PC-9 (cell line): Measurements from ENCODE around the gene ADAT3. TPM values are rescaled to one million over a fixed set of nuclear protein-coding genes. Genes with fewer than 3 reads are reported as not detected.

Source experiments
- BruUV-seq: library from RNA; stranded (reverse); fragments of 400-500 nt; replicated peaks from 2 replicates; lab custom pipeline; 2021; lab: Mats Ljungman, UMichigan
- CTCF ChIA-PET: fragments of 300-600 bp; sonication (Branson Sonifier 250); formaldehyde crosslinking; loops from one replicate; lab custom pipeline; 2022; ENCODE audit warnings: antibody characterized with exemption; lab: Charles Lee
- POLR2A ChIA-PET: fragments of 300-600 bp; sonication (Branson Sonifier 250); formaldehyde crosslinking; loops from one replicate; lab custom pipeline; 2022; ENCODE audit warnings: antibody characterized with exemption; ENCODE audit not compliant: unreplicated experiment; lab: Charles Lee
- DNase-seq, 2 experiments: peaks; one replicate each; pipeline versions ENCODE4 v3.0.0 to v3.0.0-alpha.2; 2015 to 2022; ENCODE audit warnings: mixed read lengths in 1 of 2
- H2AFZ ChIP-seq: fragments of 200-600 bp; sonication (generic); 2 replicates; pipeline ENCODE4 v1.8.1; 2017; ENCODE audit warnings: antibody characterized with exemption
- H3F3A ChIP-seq: fragments of 200-600 bp; sonication (generic); 2 replicates; pipeline ENCODE4 v1.8.1; 2017; ENCODE audit warnings: antibody characterized with exemption, mild to moderate bottlenecking, low read depth; ENCODE audit not compliant: insufficient read depth
- H3K27ac ChIP-seq: fragments of 200-600 bp; sonication (generic); 2 replicates; pipeline ENCODE4 v1.6.1; 2016; ENCODE audit warnings: mixed run types
- H3K27me3 ChIP-seq: fragments of 200-600 bp; sonication (generic); 2 replicates; pipeline ENCODE4 v1.6.1; 2016; ENCODE audit warnings: low read depth, mixed run types; ENCODE audit not compliant: insufficient read depth
- H3K36me3 ChIP-seq: fragments of 200-600 bp; sonication (generic); 2 replicates; pipeline ENCODE4 v1.6.1; 2016; ENCODE audit warnings: low read depth, mixed run types
- H3K4me1 ChIP-seq: fragments of 200-600 bp; sonication (generic); replicated peaks from 2 replicates; pipeline ENCODE4 v1.6.1; 2016; ENCODE audit warnings: mixed run types; ENCODE audit not compliant: insufficient read depth
- H3K4me2 ChIP-seq: fragments of 200-600 bp; sonication (generic); 2 replicates; pipeline ENCODE4 v1.6.1; 2017; ENCODE audit warnings: mixed run types
- H3K4me3 ChIP-seq: fragments of 200-600 bp; sonication (generic); 2 replicates; pipeline ENCODE4 v1.6.1; 2016; ENCODE audit warnings: mixed run types
- H3K79me2 ChIP-seq: fragments of 200-600 bp; sonication (generic); 2 replicates; pipeline ENCODE4 v1.6.1; 2017; ENCODE audit warnings: low read depth, mixed run types
- H3K9me2 ChIP-seq: fragments of 200-600 bp; sonication (generic); 2 replicates; pipeline ENCODE4 v1.8.1; 2017; ENCODE audit warnings: mild to moderate bottlenecking; ENCODE audit not compliant: insufficient read depth
- H3K9me3 ChIP-seq: fragments of 200-600 bp; sonication (generic); 2 replicates; pipeline ENCODE4 v1.8.1; 2016; ENCODE audit warnings: low read depth; ENCODE audit not compliant: insufficient read depth
- H4K20me1 ChIP-seq: fragments of 200-600 bp; sonication (generic); 2 replicates; pipeline ENCODE4 v1.8.1; 2017; ENCODE audit not compliant: insufficient read depth
- EZH2 ChIP-seq: fragments of 200-600 bp; sonication (generic); IDR thresholded peaks from 2 replicates; pipeline ENCODE4 v1.8.0; 2017; ENCODE audit warnings: antibody characterized with exemption, low read depth
- intact Hi-C: fragments of 100-400 bp; cut with micrococcal nuclease; formaldehyde crosslinking; loops from one replicate; pipeline ENCODE4 v1.10.0; 2022; ENCODE audit not compliant: unreplicated experiment
- total RNA-seq: library from RNA; stranded (reverse); gene quantifications from 2 replicates; pipeline ENCODE4 v1.2.3, GENCODE V29; 2021
- TF ChIP-seq, protein P1 (sequence below): fragments of 200-600 bp; sonication (generic); conservative IDR thresholded peaks from 2 replicates; pipeline ENCODE4 v1.6.1; 2017; ENCODE audit warnings: mixed run types, antibody characterized with exemption, mild to moderate bottlenecking, moderate library complexity

Gene ADAT3
- total RNA-seq, 1 experiment from 2014 or later: 7.8 TPM

DNA sequence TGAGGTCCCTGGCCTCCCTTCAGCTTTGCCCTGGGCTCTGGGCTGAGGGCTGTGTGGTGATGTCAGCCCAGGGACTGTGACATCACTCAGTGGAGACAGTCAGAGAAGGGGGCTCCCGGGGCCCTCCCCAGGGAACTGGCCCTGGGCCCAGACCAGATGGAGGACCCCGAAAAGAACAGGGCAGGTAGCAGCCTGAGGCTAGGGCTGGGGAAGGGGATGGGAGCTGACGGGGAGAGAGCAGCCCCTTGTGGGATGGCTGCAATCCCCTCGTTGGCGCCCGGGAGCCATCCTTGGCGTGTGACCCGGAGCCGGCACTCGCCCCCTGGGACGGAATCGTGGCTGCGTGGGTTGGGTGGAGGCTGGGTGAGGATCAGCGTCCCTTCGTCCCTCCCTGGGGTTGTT, 49.3 kb downstream of the ADAT3 start:
- no peaks in the 10 kb centered on the region for H3K4me1 ChIP-seq
- H3K27ac ChIP-seq: no peak overlapping the region
- 0 out of 2 replicates have a peak, but pooled peaks cover 10% of the 10 kb centered on the region for H3K79me2 ChIP-seq
- CTCF ChIA-PET: no interaction called here
- intact Hi-C loops: no loop called here
- H3K9me2 ChIP-seq: no peaks in the 10 kb centered on the region
- POLR2A ChIA-PET: no interaction called here
- H2AFZ ChIP-seq: no peak overlapping the region
- H3K9me3 ChIP-seq: no peaks in the 10 kb centered on the region
- no peaks in the 10 kb centered on the region for H3F3A ChIP-seq
- H3K4me3 ChIP-seq: no peak overlapping the region
- no TSS peak for BruUV-seq
- H3K27me3 ChIP-seq: no peaks in the 10 kb centered on the region
- H3K4me2 ChIP-seq: no peak overlapping the region
- H4K20me1 ChIP-seq: peaks cover 11% of the 10 kb centered on the region
- DNase-seq: no peak
- TF ChIP-seq, protein P1, sequence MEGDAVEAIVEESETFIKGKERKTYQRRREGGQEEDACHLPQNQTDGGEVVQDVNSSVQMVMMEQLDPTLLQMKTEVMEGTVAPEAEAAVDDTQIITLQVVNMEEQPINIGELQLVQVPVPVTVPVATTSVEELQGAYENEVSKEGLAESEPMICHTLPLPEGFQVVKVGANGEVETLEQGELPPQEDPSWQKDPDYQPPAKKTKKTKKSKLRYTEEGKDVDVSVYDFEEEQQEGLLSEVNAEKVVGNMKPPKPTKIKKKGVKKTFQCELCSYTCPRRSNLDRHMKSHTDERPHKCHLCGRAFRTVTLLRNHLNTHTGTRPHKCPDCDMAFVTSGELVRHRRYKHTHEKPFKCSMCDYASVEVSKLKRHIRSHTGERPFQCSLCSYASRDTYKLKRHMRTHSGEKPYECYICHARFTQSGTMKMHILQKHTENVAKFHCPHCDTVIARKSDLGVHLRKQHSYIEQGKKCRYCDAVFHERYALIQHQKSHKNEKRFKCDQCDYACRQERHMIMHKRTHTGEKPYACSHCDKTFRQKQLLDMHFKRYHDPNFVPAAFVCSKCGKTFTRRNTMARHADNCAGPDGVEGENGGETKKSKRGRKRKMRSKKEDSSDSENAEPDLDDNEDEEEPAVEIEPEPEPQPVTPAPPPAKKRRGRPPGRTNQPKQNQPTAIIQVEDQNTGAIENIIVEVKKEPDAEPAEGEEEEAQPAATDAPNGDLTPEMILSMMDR: no peak
- no peak for TF ChIP-seq EZH2
- H3K36me3 ChIP-seq: no peaks in the 10 kb centered on the region

DNA sequence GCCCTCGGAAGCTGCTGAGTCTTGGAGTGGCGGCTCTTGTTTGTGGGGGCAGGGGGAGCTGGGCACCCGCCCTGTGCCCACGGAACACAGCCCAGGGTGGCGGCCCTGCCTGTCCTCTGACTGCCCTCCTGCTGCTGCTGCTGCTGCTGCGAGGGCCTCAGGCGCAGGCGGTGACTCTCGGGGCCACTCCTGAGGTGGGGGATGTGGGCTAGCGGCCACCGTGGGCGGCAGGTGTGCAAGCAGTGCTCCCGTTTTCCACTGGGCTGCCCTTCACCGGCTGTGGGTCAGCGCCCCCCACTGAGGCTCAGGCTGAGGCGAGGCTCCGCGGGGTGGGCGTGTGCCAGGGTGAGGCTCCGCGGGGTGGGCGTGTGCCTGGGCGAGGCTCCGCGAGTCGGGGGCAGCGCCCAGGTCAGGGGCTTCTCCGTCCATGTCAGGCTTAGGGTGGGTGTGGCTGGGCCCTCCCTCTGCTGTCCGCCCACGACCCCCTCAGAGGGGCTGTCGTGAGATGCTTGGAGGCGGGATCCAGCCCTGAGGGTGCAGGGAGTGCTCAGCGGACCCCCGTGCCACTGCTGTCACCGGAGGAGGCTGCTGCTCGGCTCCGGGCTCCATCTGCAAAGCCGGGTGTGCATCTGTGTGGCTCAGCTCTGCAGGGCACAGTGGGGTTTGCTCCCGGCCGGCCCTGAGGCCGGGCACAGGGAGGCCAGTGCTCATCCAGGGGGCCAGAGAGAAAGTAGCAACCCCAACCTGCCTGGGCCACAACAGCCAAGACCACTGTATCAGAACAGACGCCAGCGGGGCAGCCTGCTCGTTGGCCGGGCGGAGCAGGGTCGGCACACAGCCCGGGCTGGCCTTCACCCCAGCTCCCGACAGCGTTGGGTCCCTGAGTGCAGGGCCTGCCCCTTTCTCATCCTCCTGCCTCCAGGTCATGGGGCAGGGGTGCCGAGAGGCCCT, 50.2 kb downstream of the ADAT3 start:
- Histone ChIP-seq H3K4me2 (no peak overlapping the region), H2AFZ (no peak overlapping the region), H4K20me1 (peaks cover 11% of the 10 kb centered on the region), H3K36me3 (no peaks in the 10 kb centered on the region), H3K79me2 (0 out of 2 replicates have a peak, but pooled peaks cover 8% of the 10 kb centered on the region), H3K27ac (no peak overlapping the region), H3K9me2 (no peaks in the 10 kb centered on the region), H3K9me3 (no peaks in the 10 kb centered on the region), H3K4me1 (no peaks in the 10 kb centered on the region), H3K27me3 (no peaks in the 10 kb centered on the region), H3F3A (no peaks in the 10 kb centered on the region), H3K4me3 (no peak overlapping the region)
- ChIA-PET CTCF (no interaction called here), POLR2A (no interaction called here)
- intact Hi-C loops: no loop called here
- TF ChIP-seq, protein P1: no peak
- no peak for DNase-seq
- BruUV-seq: no TSS peak

DNA sequence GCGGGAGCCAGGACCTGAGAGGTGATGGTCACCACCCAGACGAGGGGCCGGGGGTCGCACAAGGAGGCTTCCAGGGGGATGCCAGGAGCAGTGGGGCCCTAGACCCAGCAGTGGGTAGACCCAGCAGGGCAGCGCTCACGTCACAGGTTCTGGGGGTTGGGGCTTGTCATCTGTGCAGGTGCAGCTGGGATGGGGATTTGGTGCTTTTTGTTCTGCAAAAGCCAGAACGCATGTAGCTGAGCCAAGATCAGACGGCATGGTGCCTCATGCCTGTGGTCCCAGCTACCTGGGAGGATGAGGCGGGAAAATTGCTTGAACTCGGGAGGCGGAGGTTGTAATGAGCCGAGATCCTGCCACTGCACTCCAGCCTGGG, 50.9 kb downstream of the ADAT3 start:
- Histone ChIP-seq H3K4me1 (no peaks in the 10 kb centered on the region), H3K9me2 (no peaks in the 10 kb centered on the region), H4K20me1 (peaks cover 14% of the 10 kb centered on the region), H3K27ac (no peak overlapping the region), H3K4me3 (no peak overlapping the region), H2AFZ (no peak overlapping the region), H3K36me3 (no peaks in the 10 kb centered on the region), H3K4me2 (no peak overlapping the region), H3F3A (no peaks in the 10 kb centered on the region), H3K9me3 (no peaks in the 10 kb centered on the region), H3K79me2 (0 out of 2 replicates have a peak, but pooled peaks cover 4% of the 10 kb centered on the region), H3K27me3 (no peaks in the 10 kb centered on the region)
- TF ChIP-seq EZH2: no peak
- TF ChIP-seq, protein P1: no peak
- CTCF ChIA-PET: no interaction called here
- intact Hi-C loops: no loop called here
- POLR2A ChIA-PET: no interaction called here
- BruUV-seq: no TSS peak
- no peak for DNase-seq
